ENCODE data around the gene PNPLA2.

Gene PNPLA2

DNA sequence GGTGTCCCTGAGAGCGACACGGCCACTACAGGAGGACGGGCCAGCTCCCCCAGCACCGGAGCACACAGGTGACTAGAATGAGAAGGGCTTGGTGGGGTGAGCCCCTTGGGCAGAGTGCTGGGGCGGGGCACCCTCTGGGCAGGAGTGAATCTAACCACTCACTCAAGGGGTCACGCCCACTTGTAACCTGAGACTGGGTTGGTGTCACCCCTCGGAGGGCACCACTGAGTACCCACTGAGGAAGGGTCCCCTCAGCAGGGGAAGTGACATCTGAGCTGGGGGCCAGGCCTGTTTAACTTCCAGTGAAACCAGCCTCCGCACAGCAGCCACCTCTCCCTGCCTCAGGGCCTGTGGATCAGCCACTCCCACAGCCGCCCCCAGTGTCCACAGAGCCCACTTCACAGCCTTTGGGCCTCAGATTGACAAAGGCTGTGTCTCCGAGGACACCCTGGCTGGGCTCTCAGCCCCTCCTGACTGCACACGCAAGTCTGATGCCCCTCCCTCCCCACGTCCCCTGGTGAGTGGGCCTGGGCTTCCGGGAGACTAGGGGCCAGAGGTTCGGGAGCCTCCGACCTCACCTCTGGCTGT lies 47.0 kb upstream of the PNPLA2 start:
- ATAC-seq = no peak
- no peak for TF ChIP-seq TCF4 (CRISPR knock-in tag; IDR thresholded peaks at IDR 0.05; ENCODE audit: borderline replicate concordance)
- TF ChIP-seq ARNTL (CRISPR knock-in tag; IDR thresholded peaks at IDR 0.05; ENCODE audit: borderline replicate concordance, low read depth) = no peak
- TF ChIP-seq SNAI2 (CRISPR knock-in tag; IDR thresholded peaks at IDR 0.05) = no peak
- TF ChIP-seq, protein P1, sequence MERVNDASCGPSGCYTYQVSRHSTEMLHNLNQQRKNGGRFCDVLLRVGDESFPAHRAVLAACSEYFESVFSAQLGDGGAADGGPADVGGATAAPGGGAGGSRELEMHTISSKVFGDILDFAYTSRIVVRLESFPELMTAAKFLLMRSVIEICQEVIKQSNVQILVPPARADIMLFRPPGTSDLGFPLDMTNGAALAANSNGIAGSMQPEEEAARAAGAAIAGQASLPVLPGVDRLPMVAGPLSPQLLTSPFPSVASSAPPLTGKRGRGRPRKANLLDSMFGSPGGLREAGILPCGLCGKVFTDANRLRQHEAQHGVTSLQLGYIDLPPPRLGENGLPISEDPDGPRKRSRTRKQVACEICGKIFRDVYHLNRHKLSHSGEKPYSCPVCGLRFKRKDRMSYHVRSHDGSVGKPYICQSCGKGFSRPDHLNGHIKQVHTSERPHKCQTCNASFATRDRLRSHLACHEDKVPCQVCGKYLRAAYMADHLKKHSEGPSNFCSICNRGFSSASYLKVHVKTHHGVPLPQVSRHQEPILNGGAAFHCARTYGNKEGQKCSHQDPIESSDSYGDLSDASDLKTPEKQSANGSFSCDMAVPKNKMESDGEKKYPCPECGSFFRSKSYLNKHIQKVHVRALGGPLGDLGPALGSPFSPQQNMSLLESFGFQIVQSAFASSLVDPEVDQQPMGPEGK (CRISPR knock-in tag; IDR thresholded peaks at IDR 0.05; ENCODE audit: borderline replicate concordance) = no peak
- TF ChIP-seq ESRRG (CRISPR knock-in tag; IDR thresholded peaks at IDR 0.05) = no peak
- TF ChIP-seq, protein P2, sequence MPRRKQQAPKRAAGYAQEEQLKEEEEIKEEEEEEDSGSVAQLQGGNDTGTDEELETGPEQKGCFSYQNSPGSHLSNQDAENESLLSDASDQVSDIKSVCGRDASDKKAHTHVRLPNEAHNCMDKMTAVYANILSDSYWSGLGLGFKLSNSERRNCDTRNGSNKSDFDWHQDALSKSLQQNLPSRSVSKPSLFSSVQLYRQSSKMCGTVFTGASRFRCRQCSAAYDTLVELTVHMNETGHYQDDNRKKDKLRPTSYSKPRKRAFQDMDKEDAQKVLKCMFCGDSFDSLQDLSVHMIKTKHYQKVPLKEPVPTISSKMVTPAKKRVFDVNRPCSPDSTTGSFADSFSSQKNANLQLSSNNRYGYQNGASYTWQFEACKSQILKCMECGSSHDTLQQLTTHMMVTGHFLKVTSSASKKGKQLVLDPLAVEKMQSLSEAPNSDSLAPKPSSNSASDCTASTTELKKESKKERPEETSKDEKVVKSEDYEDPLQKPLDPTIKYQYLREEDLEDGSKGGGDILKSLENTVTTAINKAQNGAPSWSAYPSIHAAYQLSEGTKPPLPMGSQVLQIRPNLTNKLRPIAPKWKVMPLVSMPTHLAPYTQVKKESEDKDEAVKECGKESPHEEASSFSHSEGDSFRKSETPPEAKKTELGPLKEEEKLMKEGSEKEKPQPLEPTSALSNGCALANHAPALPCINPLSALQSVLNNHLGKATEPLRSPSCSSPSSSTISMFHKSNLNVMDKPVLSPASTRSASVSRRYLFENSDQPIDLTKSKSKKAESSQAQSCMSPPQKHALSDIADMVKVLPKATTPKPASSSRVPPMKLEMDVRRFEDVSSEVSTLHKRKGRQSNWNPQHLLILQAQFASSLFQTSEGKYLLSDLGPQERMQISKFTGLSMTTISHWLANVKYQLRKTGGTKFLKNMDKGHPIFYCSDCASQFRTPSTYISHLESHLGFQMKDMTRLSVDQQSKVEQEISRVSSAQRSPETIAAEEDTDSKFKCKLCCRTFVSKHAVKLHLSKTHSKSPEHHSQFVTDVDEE (CRISPR knock-in tag; IDR thresholded peaks at IDR 0.05) = no peak
- TF ChIP-seq, protein P3, sequence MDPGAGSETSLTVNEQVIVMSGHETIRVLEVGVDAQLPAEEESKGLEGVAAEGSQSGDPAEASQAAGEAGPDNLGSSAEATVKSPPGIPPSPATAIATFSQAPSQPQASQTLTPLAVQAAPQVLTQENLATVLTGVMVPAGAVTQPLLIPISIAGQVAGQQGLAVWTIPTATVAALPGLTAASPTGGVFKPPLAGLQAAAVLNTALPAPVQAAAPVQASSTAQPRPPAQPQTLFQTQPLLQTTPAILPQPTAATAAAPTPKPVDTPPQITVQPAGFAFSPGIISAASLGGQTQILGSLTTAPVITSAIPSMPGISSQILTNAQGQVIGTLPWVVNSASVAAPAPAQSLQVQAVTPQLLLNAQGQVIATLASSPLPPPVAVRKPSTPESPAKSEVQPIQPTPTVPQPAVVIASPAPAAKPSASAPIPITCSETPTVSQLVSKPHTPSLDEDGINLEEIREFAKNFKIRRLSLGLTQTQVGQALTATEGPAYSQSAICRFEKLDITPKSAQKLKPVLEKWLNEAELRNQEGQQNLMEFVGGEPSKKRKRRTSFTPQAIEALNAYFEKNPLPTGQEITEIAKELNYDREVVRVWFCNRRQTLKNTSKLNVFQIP (CRISPR knock-in tag; IDR thresholded peaks at IDR 0.05; ENCODE audit: borderline replicate concordance, low read depth) = no peak
- TF ChIP-seq RARB (CRISPR knock-in tag; IDR thresholded peaks at IDR 0.05) = no peak
- TF ChIP-seq, protein P4, sequence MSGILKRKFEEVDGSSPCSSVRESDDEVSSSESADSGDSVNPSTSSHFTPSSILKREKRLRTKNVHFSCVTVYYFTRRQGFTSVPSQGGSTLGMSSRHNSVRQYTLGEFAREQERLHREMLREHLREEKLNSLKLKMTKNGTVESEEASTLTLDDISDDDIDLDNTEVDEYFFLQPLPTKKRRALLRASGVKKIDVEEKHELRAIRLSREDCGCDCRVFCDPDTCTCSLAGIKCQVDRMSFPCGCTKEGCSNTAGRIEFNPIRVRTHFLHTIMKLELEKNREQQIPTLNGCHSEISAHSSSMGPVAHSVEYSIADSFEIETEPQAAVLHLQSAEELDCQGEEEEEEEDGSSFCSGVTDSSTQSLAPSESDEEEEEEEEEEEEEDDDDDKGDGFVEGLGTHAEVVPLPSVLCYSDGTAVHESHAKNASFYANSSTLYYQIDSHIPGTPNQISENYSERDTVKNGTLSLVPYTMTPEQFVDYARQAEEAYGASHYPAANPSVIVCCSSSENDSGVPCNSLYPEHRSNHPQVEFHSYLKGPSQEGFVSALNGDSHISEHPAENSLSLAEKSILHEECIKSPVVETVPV (CRISPR knock-in tag; IDR thresholded peaks at IDR 0.05) = no peak

DNA sequence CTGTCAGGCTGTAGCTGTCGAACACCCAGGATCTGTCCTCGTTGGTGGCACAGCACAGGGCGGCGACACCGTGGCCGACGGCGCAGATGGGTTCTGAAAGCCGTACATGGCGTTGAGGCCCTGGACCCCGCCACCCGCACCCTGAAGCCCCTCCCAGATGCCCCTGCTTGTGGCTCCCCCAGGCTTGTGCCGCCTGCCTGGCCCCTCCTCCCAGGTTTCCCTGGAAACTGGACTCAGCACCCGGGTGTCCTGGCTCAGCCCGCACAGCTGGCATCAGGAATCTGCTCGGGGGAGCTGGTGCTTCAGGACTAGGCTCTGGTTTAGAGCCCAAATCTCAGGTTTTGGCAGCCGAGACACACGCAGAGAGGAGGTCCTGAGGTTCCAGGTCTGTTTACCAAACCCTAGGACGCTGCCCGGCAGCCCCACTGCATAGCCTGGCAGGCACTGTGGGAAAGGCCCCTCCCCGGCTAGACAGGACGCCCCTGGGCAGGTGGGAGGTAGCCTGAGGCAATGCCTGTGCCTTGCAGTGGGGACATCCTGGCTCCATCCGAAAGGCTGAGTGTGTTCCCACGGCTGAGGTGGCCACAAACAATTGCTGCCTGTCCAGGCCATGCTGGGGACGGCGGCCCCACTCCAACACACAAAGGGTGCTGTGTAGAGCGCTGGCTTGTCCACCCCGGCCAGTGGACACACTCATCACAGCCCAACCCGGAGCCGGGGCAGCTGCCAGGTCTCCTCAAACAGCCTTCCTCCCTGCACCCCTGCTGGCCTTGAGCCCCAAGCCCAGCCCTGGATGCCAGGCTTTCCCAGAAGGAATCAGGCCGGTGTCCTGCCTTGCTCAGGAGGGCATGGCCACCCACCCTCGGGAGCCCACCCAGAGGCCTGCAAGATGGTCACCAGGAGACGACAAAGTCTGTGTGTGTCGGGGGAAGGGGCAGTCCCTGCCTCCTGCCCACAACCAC lies 46.0 kb upstream of the PNPLA2 start:
- TF ChIP-seq, protein P5, sequence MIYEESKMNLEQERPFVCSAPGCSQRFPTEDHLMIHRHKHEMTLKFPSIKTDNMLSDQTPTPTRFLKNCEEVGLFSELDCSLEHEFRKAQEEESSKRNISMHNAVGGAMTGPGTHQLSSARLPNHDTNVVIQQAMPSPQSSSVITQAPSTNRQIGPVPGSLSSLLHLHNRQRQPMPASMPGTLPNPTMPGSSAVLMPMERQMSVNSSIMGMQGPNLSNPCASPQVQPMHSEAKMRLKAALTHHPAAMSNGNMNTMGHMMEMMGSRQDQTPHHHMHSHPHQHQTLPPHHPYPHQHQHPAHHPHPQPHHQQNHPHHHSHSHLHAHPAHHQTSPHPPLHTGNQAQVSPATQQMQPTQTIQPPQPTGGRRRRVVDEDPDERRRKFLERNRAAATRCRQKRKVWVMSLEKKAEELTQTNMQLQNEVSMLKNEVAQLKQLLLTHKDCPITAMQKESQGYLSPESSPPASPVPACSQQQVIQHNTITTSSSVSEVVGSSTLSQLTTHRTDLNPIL (CRISPR knock-in tag; IDR thresholded peaks at IDR 0.05; ENCODE audit: low read depth) = no peak
- TF ChIP-seq, protein P4 (CRISPR knock-in tag; IDR thresholded peaks at IDR 0.05) = no peak
- TF ChIP-seq ISL1 (CRISPR knock-in tag; IDR thresholded peaks at IDR 0.05) = no peak
- TF ChIP-seq TOX (CRISPR knock-in tag; IDR thresholded peaks at IDR 0.05; ENCODE audit: borderline replicate concordance) = no peak
- TF ChIP-seq ZFP3 (CRISPR knock-in tag; IDR thresholded peaks at IDR 0.05) = no peak
- TF ChIP-seq, protein P2 (CRISPR knock-in tag; IDR thresholded peaks at IDR 0.05) = no peak
- no peak for TF ChIP-seq ZNF70 (CRISPR knock-in tag; IDR thresholded peaks at IDR 0.05)
- no peak for ATAC-seq
